SK-N-SH (cell line): ENCODE results near the gene CAMK2D.

Experiments used
- CTCF ChIP-seq: fragments of 200-600 bp; sonication (generic); IDR thresholded peaks from 2 replicates; pipeline ENCODE4 v1.6.1; 2017; ENCODE audit warnings: antibody characterized with exemption, mild to moderate bottlenecking, moderate library complexity
- EP300 ChIP-seq, 2 experiments: IDR thresholded peaks; 2 replicates each; pipeline versions ENCODE4 v1.4.0 to v1.6.1; 2012; ENCODE audit warnings: borderline replicate concordance in 1 of 2, low read depth in 1 of 2, low read length in 1 of 2
- EZH2phosphoT487 ChIP-seq: fragments of 200-600 bp; sonication (generic); IDR thresholded peaks from 2 replicates; pipeline ENCODE4 v1.6.1; 2017; ENCODE audit warnings: low read depth, mixed run types, mild to moderate bottlenecking, antibody characterized with exemption, moderate library complexity, borderline replicate concordance
- GABPA ChIP-seq: IDR thresholded peaks from 2 replicates; pipeline ENCODE4 v1.4.0; 2012; ENCODE audit warnings: low read depth, mild to moderate bottlenecking
- MXI1 ChIP-seq: IDR thresholded peaks from 2 replicates; pipeline ENCODE4 v1.6.1; 2012; ENCODE audit warnings: mild to moderate bottlenecking, low read depth, low read length, improper control_type of control experiment
- POLR2AphosphoS5 ChIP-seq: IDR thresholded peaks from 2 replicates; pipeline ENCODE4 v1.6.1; 2012; ENCODE audit warnings: low read depth, low read length
- RFX5 ChIP-seq: IDR thresholded peaks from 2 replicates; pipeline ENCODE4 v1.6.1; 2012; ENCODE audit warnings: mild to moderate bottlenecking, improper control_type of control experiment, low read length
- USF1 ChIP-seq: IDR thresholded peaks from 2 replicates; pipeline ENCODE4 v1.4.0; 2012; ENCODE audit warnings: low read depth, borderline replicate concordance
- TF ChIP-seq, protein P1 (sequence below): fragments of 150-350 bp; IDR thresholded peaks from 2 replicates; pipeline ENCODE4 v1.6.1; 2017; ENCODE audit warnings: antibody characterized with exemption, low read length, low read depth, borderline replicate concordance
- TF ChIP-seq, protein P2 (sequence below): IDR thresholded peaks from 2 replicates; pipeline ENCODE4 v1.6.1; 2012; ENCODE audit warnings: mild to moderate bottlenecking, low read depth, low read length, moderate library complexity

DNA sequence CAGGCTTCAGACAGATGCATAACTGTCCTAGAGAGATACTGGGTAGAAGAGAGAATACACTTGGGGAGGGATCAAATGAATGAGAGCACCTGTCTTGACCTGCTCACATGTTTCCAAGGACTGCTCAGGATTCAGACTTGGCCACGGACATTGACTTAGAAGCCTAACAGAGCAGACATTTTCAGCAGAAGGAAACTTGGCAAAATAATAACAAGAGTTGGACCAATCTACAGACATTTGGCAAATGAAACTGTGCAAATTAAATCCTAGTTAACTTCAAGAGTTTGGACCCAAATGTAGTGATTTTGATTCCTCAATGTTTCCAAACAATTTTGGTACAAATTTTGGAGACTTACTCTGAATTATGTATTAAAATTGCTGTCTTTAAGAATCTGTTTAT, 223.9 kb downstream of the CAMK2D start:
- TF ChIP-seq POLR2AphosphoS5 (no peak), GABPA (no peak), CTCF (no peak), MXI1 (no peak), USF1 (no peak), EZH2phosphoT487 (no peak), EP300 (IDR thresholded peaks at IDR 0.05; ENCODE audit: borderline replicate concordance in 1 of 2, low read depth in 1 of 2, low read length in 1 of 2) (no peak), RFX5 (no peak)
- TF ChIP-seq, protein P1, sequence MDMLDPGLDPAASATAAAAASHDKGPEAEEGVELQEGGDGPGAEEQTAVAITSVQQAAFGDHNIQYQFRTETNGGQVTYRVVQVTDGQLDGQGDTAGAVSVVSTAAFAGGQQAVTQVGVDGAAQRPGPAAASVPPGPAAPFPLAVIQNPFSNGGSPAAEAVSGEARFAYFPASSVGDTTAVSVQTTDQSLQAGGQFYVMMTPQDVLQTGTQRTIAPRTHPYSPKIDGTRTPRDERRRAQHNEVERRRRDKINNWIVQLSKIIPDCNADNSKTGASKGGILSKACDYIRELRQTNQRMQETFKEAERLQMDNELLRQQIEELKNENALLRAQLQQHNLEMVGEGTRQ = no peak
- TF ChIP-seq, protein P2, sequence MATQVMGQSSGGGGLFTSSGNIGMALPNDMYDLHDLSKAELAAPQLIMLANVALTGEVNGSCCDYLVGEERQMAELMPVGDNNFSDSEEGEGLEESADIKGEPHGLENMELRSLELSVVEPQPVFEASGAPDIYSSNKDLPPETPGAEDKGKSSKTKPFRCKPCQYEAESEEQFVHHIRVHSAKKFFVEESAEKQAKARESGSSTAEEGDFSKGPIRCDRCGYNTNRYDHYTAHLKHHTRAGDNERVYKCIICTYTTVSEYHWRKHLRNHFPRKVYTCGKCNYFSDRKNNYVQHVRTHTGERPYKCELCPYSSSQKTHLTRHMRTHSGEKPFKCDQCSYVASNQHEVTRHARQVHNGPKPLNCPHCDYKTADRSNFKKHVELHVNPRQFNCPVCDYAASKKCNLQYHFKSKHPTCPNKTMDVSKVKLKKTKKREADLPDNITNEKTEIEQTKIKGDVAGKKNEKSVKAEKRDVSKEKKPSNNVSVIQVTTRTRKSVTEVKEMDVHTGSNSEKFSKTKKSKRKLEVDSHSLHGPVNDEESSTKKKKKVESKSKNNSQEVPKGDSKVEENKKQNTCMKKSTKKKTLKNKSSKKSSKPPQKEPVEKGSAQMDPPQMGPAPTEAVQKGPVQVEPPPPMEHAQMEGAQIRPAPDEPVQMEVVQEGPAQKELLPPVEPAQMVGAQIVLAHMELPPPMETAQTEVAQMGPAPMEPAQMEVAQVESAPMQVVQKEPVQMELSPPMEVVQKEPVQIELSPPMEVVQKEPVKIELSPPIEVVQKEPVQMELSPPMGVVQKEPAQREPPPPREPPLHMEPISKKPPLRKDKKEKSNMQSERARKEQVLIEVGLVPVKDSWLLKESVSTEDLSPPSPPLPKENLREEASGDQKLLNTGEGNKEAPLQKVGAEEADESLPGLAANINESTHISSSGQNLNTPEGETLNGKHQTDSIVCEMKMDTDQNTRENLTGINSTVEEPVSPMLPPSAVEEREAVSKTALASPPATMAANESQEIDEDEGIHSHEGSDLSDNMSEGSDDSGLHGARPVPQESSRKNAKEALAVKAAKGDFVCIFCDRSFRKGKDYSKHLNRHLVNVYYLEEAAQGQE = no peak
